Astrocyte of the cerebellum (primary cell): Measurements from ENCODE around the gene POSTN.
"Not testable (repeated sequence)": the region's sequence is repeated elsewhere in the genome, so short reads cannot be mapped to it uniquely, and the experiment has no call there.

Experiments used
- DNase-seq: peaks from one replicate; pipeline ENCODE4 v3.0.0-alpha.2; 2011; ENCODE audit warnings: low read depth
- H3K4me3 ChIP-seq: 2 replicates; pipeline ENCODE4 v1.5.1; 2011; ENCODE audit warnings: mild to moderate bottlenecking, low read depth, low read length, moderate library complexity
- in situ Hi-C: cut with HindIII; loops from 2 replicates; pipeline ENCODE4 v1.10.0; 2017; ENCODE audit warnings: low sequenced_read_pairs
- TF ChIP-seq, protein P1 (sequence below): IDR thresholded peaks from 2 replicates; pipeline ENCODE4 v1.5.1; 2012; ENCODE audit warnings: low read length, low read depth, moderate library complexity, mild to moderate bottlenecking; ENCODE audit errors: missing control alignments

POSTN gene

DNA sequence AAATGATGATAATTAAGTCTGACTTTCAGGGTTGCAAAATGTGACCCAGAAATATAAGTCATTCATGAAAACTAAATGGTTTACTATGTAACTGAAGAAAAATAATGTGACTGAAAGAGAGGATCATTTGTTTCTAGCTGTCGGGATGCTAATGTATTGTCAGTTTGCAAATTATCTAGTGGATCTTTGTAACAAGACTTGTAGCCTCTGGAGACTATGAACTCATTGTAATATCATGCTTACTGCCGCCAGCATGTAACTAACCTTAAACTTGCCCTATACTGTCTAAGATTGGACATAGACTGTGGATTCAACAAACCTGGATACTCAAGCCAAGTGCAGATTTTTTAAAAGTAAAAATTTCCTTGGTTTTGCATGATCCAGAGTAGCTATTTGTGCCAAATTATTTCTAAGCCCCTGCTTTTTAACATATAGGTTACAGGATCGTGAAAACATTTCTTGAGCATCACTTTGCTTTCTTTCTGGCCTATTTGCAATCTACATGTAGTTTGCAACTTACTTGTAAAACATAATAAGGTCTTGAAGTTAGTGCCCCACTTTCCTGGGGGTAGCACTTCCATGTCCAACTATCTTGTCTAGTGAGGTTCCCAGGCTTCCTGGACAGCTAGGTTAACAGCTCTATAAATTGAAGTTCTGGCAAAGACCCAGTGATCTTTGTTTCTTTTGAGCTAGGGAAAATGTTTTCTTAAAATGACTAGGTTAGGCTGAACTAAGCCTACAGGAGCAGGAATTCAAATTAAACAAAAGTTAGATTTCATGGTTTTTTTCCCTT is 3.3 kb upstream of the POSTN start:
- H3K4me3 ChIP-seq, result no peak overlapping the region
- no peak for DNase-seq
- TF ChIP-seq, protein P1, sequence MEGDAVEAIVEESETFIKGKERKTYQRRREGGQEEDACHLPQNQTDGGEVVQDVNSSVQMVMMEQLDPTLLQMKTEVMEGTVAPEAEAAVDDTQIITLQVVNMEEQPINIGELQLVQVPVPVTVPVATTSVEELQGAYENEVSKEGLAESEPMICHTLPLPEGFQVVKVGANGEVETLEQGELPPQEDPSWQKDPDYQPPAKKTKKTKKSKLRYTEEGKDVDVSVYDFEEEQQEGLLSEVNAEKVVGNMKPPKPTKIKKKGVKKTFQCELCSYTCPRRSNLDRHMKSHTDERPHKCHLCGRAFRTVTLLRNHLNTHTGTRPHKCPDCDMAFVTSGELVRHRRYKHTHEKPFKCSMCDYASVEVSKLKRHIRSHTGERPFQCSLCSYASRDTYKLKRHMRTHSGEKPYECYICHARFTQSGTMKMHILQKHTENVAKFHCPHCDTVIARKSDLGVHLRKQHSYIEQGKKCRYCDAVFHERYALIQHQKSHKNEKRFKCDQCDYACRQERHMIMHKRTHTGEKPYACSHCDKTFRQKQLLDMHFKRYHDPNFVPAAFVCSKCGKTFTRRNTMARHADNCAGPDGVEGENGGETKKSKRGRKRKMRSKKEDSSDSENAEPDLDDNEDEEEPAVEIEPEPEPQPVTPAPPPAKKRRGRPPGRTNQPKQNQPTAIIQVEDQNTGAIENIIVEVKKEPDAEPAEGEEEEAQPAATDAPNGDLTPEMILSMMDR, result no peak
- in situ Hi-C loops, result no loop called here

DNA sequence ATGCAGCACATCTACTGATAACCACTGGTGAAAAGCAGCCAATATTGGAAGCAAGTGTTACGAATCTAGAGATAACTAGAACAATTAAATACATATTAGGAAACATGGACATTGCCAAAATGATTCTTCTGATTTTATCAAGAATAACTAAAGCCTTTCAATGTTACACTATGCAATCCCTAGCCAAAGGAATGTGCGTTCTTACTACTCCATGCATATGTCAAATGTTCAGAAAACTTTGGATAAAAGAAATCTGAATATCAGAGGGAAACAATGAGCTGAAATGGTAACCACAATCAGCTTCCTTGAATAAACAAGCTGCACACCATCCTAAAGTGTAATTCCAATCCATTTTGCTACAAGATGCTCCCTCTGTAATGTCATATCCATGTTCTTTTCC is 951 bp upstream of the POSTN start:
- no peak overlapping the region for H3K4me3 ChIP-seq
- no peak for DNase-seq
- TF ChIP-seq, protein P1, result no peak
- in situ Hi-C loops, result loop anchor here (25.0 kb wide), 1 partner anchor 487 kb away; the partner anchor contains the start of gene CSNK1A1L

DNA sequence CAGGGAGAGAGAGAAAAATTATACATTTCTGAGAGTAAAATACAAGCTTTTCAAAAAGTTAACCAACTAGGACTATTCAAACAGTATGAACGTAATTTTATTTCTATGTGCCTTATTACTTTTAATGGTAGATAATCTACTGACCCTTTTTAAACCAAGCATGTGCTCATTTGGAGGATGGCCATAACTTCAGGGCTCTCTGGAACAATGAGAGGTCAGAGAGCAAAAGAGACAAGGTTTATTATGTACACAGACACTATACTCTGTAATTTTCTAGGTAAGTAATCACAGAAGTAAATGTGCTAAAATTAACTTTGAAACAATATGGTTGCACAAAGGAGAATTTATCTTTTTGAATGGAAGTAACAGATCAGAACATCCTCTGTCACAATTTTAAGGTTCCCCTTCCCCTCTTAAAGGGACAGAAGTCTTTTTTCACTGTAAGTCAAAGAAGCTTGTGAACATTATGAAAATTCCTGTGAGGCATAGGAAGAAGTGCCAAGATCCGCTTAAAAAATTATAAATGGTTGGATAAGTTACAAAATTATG is 1.0 kb downstream of the POSTN start:
- DNase-seq, result no peak
- TF ChIP-seq, protein P1, result no peak
- in situ Hi-C loops, result loop anchor here (25.0 kb wide), 1 partner anchor 485 kb away; the partner anchor contains the start of gene CSNK1A1L
- H3K4me3 ChIP-seq, result peak overlapping the region; percentile 27

DNA sequence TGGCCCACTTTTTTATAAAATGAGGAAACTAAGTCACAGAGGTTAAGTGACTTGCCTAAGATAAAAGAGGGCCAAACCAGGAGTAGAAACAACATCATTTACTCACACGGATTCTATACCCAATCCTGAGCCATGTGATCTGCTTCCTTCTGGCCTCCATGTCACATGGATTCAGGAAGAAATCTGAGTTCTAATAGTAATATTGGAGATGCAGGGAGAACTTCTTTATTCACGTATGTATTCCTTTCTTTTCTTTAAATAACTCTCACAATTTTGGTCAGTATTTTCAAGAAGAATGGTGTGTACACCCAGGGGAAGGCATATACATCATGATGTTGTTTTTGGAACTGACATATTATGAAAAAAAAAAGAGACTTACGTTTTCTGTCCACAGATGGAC is 1.8 kb downstream of the POSTN start:
- H3K4me3 ChIP-seq, result peak overlapping the region; percentile 27

DNA sequence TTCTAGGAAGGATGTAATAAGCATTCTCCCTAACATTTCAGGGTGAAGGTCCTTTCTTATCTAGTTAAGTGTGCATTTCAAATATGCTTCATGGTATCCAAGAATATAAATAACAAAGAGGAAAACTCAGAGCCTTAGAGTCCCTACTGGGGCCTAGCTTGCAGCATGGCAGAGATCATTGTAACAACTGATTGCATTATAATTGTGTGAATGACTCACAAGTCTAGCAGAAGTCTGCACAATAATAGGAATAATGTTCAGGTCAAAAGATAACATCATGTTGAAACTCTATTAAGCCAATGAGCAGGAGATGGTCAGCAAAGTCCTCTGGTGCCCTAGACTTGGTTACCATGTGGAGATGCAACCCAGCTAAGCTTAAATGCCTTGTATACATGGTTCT is 3.4 kb downstream of the POSTN start:
- peak; percentile 3 for DNase-seq
- in situ Hi-C loops, result loop anchor here (25.0 kb wide), 1 partner anchor 483 kb away; the partner anchor contains the start of gene CSNK1A1L
- no peak overlapping the region for H3K4me3 ChIP-seq

More for the DNA sequence above, 1.8 kb downstream of the POSTN start:
- DNase-seq, result no peak
- TF ChIP-seq, protein P1, result no peak
- in situ Hi-C loops, result loop anchor here (25.0 kb wide), 1 partner anchor 485 kb away; the partner anchor contains the start of gene CSNK1A1L

DNA sequence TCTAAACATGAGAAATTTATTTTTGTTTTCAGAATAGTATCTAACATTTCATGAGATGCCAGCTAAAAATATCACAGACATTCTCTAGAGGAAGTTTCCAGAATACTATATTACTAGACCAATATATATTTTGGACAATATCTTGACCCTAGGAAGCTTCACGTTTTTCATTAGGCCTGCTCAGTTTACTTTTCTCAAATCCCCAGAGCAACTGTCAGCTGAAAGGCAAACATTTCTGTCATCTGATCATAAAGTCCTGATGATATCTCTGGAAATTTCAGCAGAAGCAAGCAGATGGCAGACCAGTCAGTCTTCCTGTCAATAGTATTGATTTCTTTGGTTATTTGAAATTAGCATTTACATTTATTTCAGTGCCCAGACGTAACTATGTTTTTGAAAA is 4.0 kb downstream of the POSTN start:
- no peak for DNase-seq
- in situ Hi-C loops, result loop anchor here (25.0 kb wide), 1 partner anchor 482 kb away; the partner anchor contains the start of gene CSNK1A1L
- H3K4me3 ChIP-seq, result no peak overlapping the region
- TF ChIP-seq, protein P1, result no peak

More for the DNA sequence above, 3.4 kb downstream of the POSTN start:
- TF ChIP-seq, protein P1, result no peak

DNA sequence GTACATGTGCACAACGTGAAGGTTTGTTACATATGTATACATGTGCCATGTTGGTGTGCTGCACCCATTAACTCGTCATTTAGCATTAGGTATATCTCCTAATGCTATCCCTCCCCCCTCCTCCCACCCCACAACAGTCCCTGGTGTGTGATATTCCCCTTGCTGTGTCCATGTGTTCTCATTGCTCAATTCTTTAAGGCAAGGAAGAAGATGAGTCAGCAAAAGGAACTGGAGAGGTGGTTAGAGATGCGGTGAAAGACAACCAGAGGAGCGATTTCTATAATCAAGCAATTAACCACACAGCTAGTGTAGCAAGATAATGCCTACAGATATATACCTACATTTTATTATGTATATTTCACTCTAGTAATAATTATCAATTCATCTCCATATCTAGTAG is 9.2 kb downstream of the POSTN start:
- in situ Hi-C loops, result loop anchor here (25.0 kb wide), 1 partner anchor 477 kb away; the partner anchor contains the start of gene CSNK1A1L
- not testable (repeated sequence) for DNase-seq, H3K4me3 ChIP-seq
